Body of pancreas (tissue), 4 donors: ENCODE results near the gene SLC13A3. TPM values are rescaled to one million over a fixed set of nuclear protein-coding genes. Genes with fewer than 3 reads are reported as not detected.

Experiments used
- ATAC-seq: fragments of 150-250 bp; one replicate; pipeline ENCODE4 v1.9.1; 2016
- DNase-seq, 4 donors: peaks; one replicate each; pipeline ENCODE4 v3.0.0-alpha.2; 2019
- H3K27ac ChIP-seq, 4 donors: fragments of 200-600 bp; sonication (generic); 1 replicate in 3 of 4; 2 replicates in 1 of 4; pipeline versions ENCODE4 v1.5.1 to v1.6.1; 2016 to 2019; ENCODE audit warnings: mild to moderate bottlenecking in 1 of 4, mixed read lengths in 1 of 4, moderate library complexity in 1 of 4
- H3K27me3 ChIP-seq, 2 donors: fragments of 200-600 bp; sonication (generic); one replicate each; pipeline ENCODE4 v1.6.0; 2016; ENCODE audit warnings: mild to moderate bottlenecking in 1 of 2
- H3K36me3 ChIP-seq, 2 donors: fragments of 200-600 bp; sonication (generic); replicated peaks in 1 of 2; 2 replicates each; pipeline ENCODE4 v1.5.1; 2016; ENCODE audit warnings: low read depth in 2 of 2; ENCODE audit not compliant: insufficient read depth in 1 of 2
- H3K4me1 ChIP-seq: fragments of 200-600 bp; sonication (generic); one replicate; pipeline ENCODE4 v1.6.0; 2016
- H3K4me3 ChIP-seq, 2 donors: fragments of 200-600 bp; sonication (generic); 1 replicate in 1 of 2; 2 replicates in 1 of 2; pipeline ENCODE4 v1.5.1; 2016 to 2019
- H3K9me3 ChIP-seq, 3 donors: fragments of 200-600 bp; sonication (generic); 1 replicate in 2 of 3; 2 replicates in 1 of 3; pipeline ENCODE4 v1.5.1; 2016
- CTCF ChIP-seq, 7 experiments: fragments of 450-650 bp in 4 of 7; fragments of 200-600 bp in 3 of 7; sonication (generic) in 3 of 7; IDR thresholded peaks; one replicate each; pipeline ENCODE4 v1.5.1; 2016 to 2019; ENCODE audit warnings: antibody characterized with exemption in 7 of 7
- POLR2A ChIP-seq, 3 donors: fragments of 450-650 bp; IDR thresholded peaks; one replicate each; pipeline ENCODE4 v1.6.1; 2016; ENCODE audit warnings: antibody characterized with exemption in 3 of 3, mild to moderate bottlenecking in 2 of 3
- WGBS, 2 donors: methylation state at CpG; one replicate each; pipeline ENCODE4 v1.1.5; 2017; 5-methylcytosine and 5-hydroxymethylcytosine counted together
- intact Hi-C: fragments of 100-400 bp; cut with DNase I; formaldehyde crosslinking; loops from one replicate; pipeline ENCODE4 v1.15.1; 2023
- total RNA-seq, 2 donors: library from RNA; depleted of rRNA; stranded (reverse); fragments of >200 nt; gene quantifications; one replicate each; pipeline ENCODE4 v1.1.0, GENCODE V29; 2016

SLC13A3 gene
- total RNA-seq, 2 donors from 2014 or later = 3.4 to 6.3 TPM

DNA sequence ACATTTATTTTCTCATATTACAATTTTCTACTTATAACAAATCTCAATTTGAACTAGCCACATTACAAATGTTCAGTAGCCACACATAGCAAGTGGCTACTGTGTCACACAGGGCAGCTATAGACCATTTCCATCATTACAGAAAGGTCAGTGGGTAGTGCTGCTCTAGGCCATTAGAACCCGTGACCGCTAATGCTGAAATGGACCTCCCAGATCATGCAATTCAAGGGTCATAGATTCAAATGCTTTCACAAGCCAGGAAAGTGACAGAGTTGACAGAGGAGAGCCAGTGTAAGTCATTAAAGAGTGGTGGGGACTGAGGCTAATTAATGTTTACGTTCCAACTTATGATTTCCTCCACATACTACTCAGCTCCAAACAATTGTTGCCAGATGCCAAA, 97.3 kb downstream of the SLC13A3 start:
- Histone ChIP-seq H3K27ac (no peak overlapping the region), H3K9me3 (no peaks in the 10 kb centered on the region), H3K4me1 (no peaks in the 10 kb centered on the region), H3K36me3 (no peaks in the 10 kb centered on the region), H3K4me3 (no peak overlapping the region), H3K27me3 (no peaks in the 10 kb centered on the region)
- no peak for DNase-seq
- WGBS, 2 donors = 84 to 91% methylated on average over 3 of the region's 3 CpGs
- intact Hi-C loops = no loop called here
- TF ChIP-seq POLR2A (IDR thresholded peaks at IDR 0.05) (no peak), CTCF (IDR thresholded peaks at IDR 0.05) (no peak)
- ATAC-seq = no peak

GRCh38 chr20:46552460-46553420, 98.5 kb downstream of the SLC13A3 start:
- DNase-seq (no peak), ATAC-seq (no peak)
- H3K27me3 ChIP-seq = no peaks in the 10 kb centered on the region
- TF ChIP-seq CTCF (IDR thresholded peaks at IDR 0.05) (no peak), POLR2A (IDR thresholded peaks at IDR 0.05) (no peak)
- no peaks in the 10 kb centered on the region for H3K36me3 ChIP-seq
- 69 to 71% methylated on average over 4 of the region's 4 CpGs for WGBS, 2 donors
- no peak overlapping the region for H3K27ac ChIP-seq
- no peaks in the 10 kb centered on the region for H3K9me3 ChIP-seq
- no peaks in the 10 kb centered on the region for H3K4me1 ChIP-seq
- H3K4me3 ChIP-seq = no peak overlapping the region
- intact Hi-C loops = no loop called here

DNA sequence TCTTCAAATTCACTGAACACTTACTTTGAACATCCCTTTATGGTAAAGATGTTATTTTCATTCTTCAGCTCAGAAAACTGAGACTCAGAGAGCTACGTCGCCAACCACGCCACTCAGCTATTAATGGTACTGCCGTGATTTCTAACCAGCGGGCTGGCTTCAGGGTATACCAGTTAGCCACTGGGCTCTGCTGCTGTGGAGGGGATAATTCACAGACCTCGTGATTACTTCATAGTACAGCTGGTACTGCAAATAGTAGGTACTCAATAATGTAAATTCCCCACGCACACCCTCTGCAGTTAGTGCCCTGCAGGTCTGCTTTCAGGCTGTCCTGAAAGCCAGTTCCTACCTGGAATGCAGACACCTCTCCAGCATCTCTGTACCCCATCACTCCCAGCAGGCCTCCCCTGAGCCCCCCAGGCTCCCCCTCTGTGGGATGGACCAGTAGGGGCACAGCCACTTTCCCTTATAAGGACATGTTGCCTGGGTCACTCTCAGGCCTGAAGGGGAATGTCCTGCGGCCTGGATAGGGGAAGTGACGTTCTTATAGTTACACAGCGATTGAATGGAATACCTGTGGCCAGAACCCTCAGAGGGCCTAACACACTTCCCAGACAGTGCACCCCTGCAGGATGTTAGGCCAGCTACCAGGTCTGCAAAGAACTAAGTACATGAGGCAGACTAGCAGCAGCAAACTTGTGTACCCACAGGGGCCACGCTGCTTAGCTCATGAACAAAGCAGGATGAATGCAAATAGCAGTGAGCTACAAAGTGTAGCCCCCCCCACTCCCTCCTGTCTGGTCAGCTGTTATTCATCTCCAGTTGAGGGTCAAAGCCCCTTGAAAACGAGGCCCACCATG, 99.5 kb downstream of the SLC13A3 start:
- WGBS, 2 donors = 77 to 81% methylated on average over 12 of the region's 12 CpGs
- Histone ChIP-seq H3K9me3 (no peaks in the 10 kb centered on the region), H3K36me3 (no peaks in the 10 kb centered on the region), H3K4me3 (no peak overlapping the region), H3K4me1 (no peaks in the 10 kb centered on the region), H3K27ac (no peak overlapping the region), H3K27me3 (no peaks in the 10 kb centered on the region)
- TF ChIP-seq CTCF (IDR thresholded peaks at IDR 0.05) = no peak
- no peak for TF ChIP-seq POLR2A (IDR thresholded peaks at IDR 0.05)
- intact Hi-C loops = no loop called here
- no peak for ATAC-seq
- no peak for DNase-seq

GRCh38 chr20:46550461-46550860, 100.8 kb downstream of the SLC13A3 start, which contains the start of gene OCSTAMP:
TSS of gene OCSTAMP (minus strand) at chr20:46550654. CDS start at chr20:46550560, 94 bp downstream.
- Histone ChIP-seq H3K27ac (no peak within 1 kb of the TSS), H3K9me3 (no peaks in the 10 kb centered on the region), H3K4me1 (no peaks in the 10 kb centered on the region), H3K4me3 (no peak within 1 kb of the TSS), H3K36me3 (no peaks in the 10 kb centered on the region), H3K27me3 (no peaks in the 10 kb centered on the region)
- no peak for TF ChIP-seq CTCF (IDR thresholded peaks at IDR 0.05)
- no peak for TF ChIP-seq POLR2A (IDR thresholded peaks at IDR 0.05)
- WGBS, 2 donors = 67 to 74% methylated on average over 9 of the region's 9 CpGs
- DNase-seq (no peak), ATAC-seq (no peak)
- intact Hi-C loops = no loop called here
